Kidney (tissue), 14 donors: ENCODE results near the gene RAB43. TPM values are rescaled to one million over a fixed set of nuclear protein-coding genes. Genes with fewer than 3 reads are reported as not detected.

Experiments
- DNase-seq, 5 donors: peaks; one replicate each; pipeline ENCODE4 v3.0.0-alpha.2; 2013 to 2020
- FAIRE-seq: peaks from 2 replicates; lab custom pipeline; 2012; peaks lifted over from hg19 to GRCh38; lab: Jason Lieb, UNC
- H3K27ac ChIP-seq, 2 donors: one replicate each; pipeline ENCODE4 v1.7.0; 2013; ENCODE audit warnings: low read depth in 2 of 2, low read length in 2 of 2, inconsistent platforms in 1 of 2
- H3K27me3 ChIP-seq: one replicate; pipeline ENCODE4 v1.7.1; 2013; ENCODE audit warnings: low read length, inconsistent platforms; ENCODE audit not compliant: control insufficient read depth, insufficient read depth
- H3K36me3 ChIP-seq, 3 donors: one replicate each; pipeline versions ENCODE4 v1.7.0 to v1.7.1; 2013; ENCODE audit warnings: low read length in 3 of 3, control low read depth in 1 of 3, inconsistent platforms in 1 of 3; ENCODE audit not compliant: insufficient read depth in 3 of 3, control insufficient read depth in 2 of 3
- H3K4me1 ChIP-seq, 3 donors: one replicate each; pipeline versions ENCODE4 v1.7.0 to v1.7.1; 2013; ENCODE audit warnings: low read length in 3 of 3, inconsistent platforms in 1 of 3, low read depth in 1 of 3; ENCODE audit not compliant: control insufficient read depth in 2 of 3, insufficient read depth in 2 of 3
- H3K4me3 ChIP-seq, 3 donors: one replicate each; pipeline versions ENCODE4 v1.7.0 to v1.8.1; 2013; ENCODE audit warnings: low read length in 3 of 3, control low read depth in 1 of 3, inconsistent platforms in 1 of 3
- H3K9ac ChIP-seq, 3 donors: one replicate each; pipeline versions ENCODE4 v1.7.0 to v1.7.1; 2013; ENCODE audit warnings: low read length in 3 of 3, control low read depth in 1 of 3, inconsistent platforms in 1 of 3
- H3K9me3 ChIP-seq, 3 donors: one replicate each; pipeline versions ENCODE4 v1.7.0 to v1.7.1; 2013; ENCODE audit warnings: low read length in 3 of 3, control low read depth in 1 of 3, inconsistent platforms in 1 of 3; ENCODE audit not compliant: control insufficient read depth in 2 of 3, insufficient read depth in 1 of 3
- CTCF ChIP-seq: IDR thresholded peaks from 3 replicates; pipeline ENCODE4 v1.5.1; 2012; ENCODE audit warnings: mild to moderate bottlenecking, moderate library complexity, borderline replicate concordance; ENCODE audit not compliant: insufficient read depth; ENCODE audit errors: extremely low read depth
- intact Hi-C: fragments of 100-400 bp; cut with DNase I; formaldehyde crosslinking; loops from one replicate; pipeline ENCODE4 v1.11.1; 2022
- polyA plus RNA-seq: library from polyadenylated mRNA; stranded (reverse); fragments of 350-450 nt; fragmentation: Illumina TruSeq; extraction: RNeasy Lipid Tissue Mini Kit (QIAGEN cat#74804); gene quantifications from one replicate; pipeline ENCODE4 v1.2.3, GENCODE V29; 2014; ENCODE audit warnings: low read depth, low replicate concordance; ENCODE audit not compliant: insufficient read depth
- total RNA-seq: library from RNA; stranded (reverse); fragmentation: NEBNext Ultra II Directional; extraction: Animal tissue kit (Norgen Biotek cat#: 25700); gene quantifications from one replicate; pipeline ENCODE4 v1.2.1, GENCODE V29; 2021
- donor health status: control.
- donor health status: control.
- donor health status: control.
- donor health status: control.
- donor health status: control.
- donor health status: DM: yes; HTN: yes; CAD: no.
- donor health status: Normal renal cell carcinoma (clear cell type).

RAB43 gene
- total and polyA plus RNA-seq, 2 donors from 2014 or later = 5.5 to 27.6 TPM

GRCh38 chr3:129132097-129132866 is 10.7 kb upstream of the RAB43 start:
- Histone ChIP-seq H3K27me3 (no peaks in the 10 kb centered on the region), H3K4me1 (no peaks in the 10 kb centered on the region), H3K36me3 (peaks cover 8 to 57% (median 35%) of the 10 kb centered on the region in 3 donors), H3K9me3 (no peaks in the 10 kb centered on the region), H3K4me3 (no peak overlapping the region), H3K9ac (no peak overlapping the region), H3K27ac (no peak overlapping the region)
- TF ChIP-seq CTCF = no peak
- intact Hi-C loops = no loop called here
- DNase-seq = no peak
- no peak for FAIRE-seq

DNA sequence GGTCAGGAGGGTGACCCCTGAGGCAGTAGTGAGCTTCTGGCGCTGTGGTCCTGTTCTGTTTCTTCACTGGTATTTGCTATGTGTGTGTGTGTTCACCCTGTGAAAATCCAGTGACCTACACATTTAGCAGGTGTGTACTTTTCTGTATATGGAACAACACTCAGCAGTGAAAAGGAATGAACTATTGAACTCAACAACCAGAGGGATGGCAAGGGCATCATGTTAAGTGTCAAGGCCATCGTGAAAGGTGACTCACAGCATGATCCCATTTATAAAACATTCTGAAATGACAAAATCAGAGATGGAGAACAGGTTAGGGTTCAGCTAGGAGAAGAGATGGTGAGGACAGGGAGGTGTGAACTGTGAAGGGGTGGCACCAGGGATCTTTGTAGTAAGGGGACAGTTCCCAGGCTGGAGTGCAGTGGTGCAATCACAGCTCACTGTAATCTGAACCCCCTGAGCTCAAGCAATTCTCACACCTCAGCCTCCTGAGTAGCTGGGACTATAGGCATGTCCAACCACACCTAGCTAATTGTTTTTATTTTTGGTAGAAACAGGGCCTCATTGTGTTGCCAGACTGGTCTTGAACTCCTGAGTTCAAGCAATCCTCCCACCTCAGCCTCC is 10.0 kb upstream of the RAB43 start:
- FAIRE-seq = no peak
- Histone ChIP-seq H3K27ac (no peak overlapping the region), H3K4me1 (no peaks in the 10 kb centered on the region), H3K4me3 (no peak overlapping the region), H3K9me3 (no peaks in the 10 kb centered on the region), H3K36me3 (peaks cover 8 to 57% (median 35%) of the 10 kb centered on the region in 3 donors), H3K27me3 (no peaks in the 10 kb centered on the region), H3K9ac (no peak overlapping the region)
- DNase-seq = no peak
- intact Hi-C loops = no loop called here
- TF ChIP-seq CTCF = no peak

DNA sequence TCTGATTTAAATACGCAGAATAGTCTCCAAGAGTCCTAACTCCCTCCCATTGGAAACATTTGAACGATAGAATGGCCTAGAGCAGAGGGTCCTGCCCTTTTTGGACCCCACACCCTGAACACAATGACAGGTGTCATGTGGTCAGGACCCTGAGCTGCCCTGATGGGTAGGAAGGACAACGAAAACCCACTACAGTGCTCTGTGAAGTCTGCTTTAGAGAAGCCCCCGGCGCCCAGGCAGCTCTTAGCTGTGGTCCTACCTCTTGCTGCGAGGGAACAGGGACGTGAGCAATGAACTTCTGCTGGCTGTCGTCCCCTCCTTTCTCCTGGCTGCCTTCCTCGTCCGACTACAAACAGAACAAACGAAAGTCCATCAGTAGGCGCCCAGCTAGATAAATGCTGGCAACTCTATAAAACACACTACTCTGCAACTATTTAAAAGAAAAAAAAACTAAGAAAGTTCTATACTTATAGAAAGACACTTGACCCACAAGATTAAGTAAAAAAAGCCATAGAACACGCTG is 8.7 kb upstream of the RAB43 start:
- Histone ChIP-seq H3K9ac (no peak overlapping the region), H3K4me1 (no peaks in the 10 kb centered on the region), H3K9me3 (no peaks in the 10 kb centered on the region), H3K36me3 (peaks cover 8 to 57% (median 35%) of the 10 kb centered on the region in 3 donors), H3K27ac (no peak overlapping the region), H3K4me3 (no peak overlapping the region), H3K27me3 (no peaks in the 10 kb centered on the region)
- no peak for TF ChIP-seq CTCF
- intact Hi-C loops = no loop called here
- no peak for DNase-seq
- FAIRE-seq = no peak
